HCT116 (cell line): ENCODE data around the gene PNPLA6. TPM values are rescaled to one million over a fixed set of nuclear protein-coding genes. Genes with fewer than 3 reads are reported as not detected.
A peak's percentile ranks its signal among the peaks of the same experiment; 100 is the strongest.

Source experiments
- ATAC-seq: fragments of 200-7000 bp; cut with Tn5 transposase; 2 replicates; pipeline ENCODE4 v1.9.1; 2020; ENCODE audit warnings: mild to moderate bottlenecking, moderate library complexity
- BruUV-seq: library from RNA; stranded (reverse); fragments of 400-500 nt; replicated peaks from 2 replicates; lab custom pipeline; 2021; lab: Mats Ljungman, UMichigan
- CTCF ChIA-PET: fragments of 300-600 bp; sonication (Branson Sonifier 250); formaldehyde crosslinking; loops from one replicate; lab custom pipeline; 2021; ENCODE audit warnings: antibody characterized with exemption; lab: Charles Lee
- POLR2A ChIA-PET: fragments of 300-600, 350-600 bp; sonication (Branson Sonifier 250); formaldehyde crosslinking; loops from one replicate; lab custom pipeline; 2021; ENCODE audit warnings: antibody characterized with exemption; lab: Charles Lee
- RAD21 ChIA-PET, 2 experiments: fragments of 300-600 bp; sonication (Branson Sonifier 250); formaldehyde crosslinking; loops; one replicate each; lab custom pipeline; 2023; ENCODE audit warnings: low total read pairs in 2 of 2; ENCODE audit not compliant: uncharacterized antibody in 2 of 2, unreplicated experiment in 2 of 2, low non-redundant PET in 1 of 2; lab: Charles Lee
- DNase-seq: peaks from one replicate; pipeline ENCODE4 v3.0.0-alpha.2; 2010; ENCODE audit warnings: low read depth, low spot score
- H2AFZ ChIP-seq: fragments of 200-600 bp; shearing (Covaris generic), sonication (generic); 2 replicates; pipeline ENCODE4 v1.6.1; 2017; ENCODE audit warnings: low read depth, mixed run types, mixed read lengths, antibody characterized with exemption, low read length; ENCODE audit not compliant: poor library complexity, severe bottlenecking
- H3K27ac ChIP-seq: 2 replicates; pipeline ENCODE4 v1.5.1; 2012; ENCODE audit warnings: low read depth, low read length
- H3K27me3 ChIP-seq: fragments of 200-600 bp; sonication (generic); 2 replicates; pipeline ENCODE4 v1.6.1; 2016; ENCODE audit warnings: mixed run types, low read length, mixed read lengths; ENCODE audit not compliant: insufficient read depth
- H3K36me3 ChIP-seq, 2 experiments: fragments of 200-500 bp in 1 of 2; fragments of 200-600 bp in 1 of 2; sonication (Bioruptor generic) in 1 of 2; sonication (generic) in 1 of 2; 2 replicates each; pipeline versions ENCODE4 v1.5.1 to v1.6.1; 2014 to 2016; ENCODE audit warnings: low read length in 2 of 2, inconsistent platforms in 1 of 2, mixed read lengths in 1 of 2, mixed run types in 1 of 2; ENCODE audit not compliant: insufficient read depth in 2 of 2, control insufficient read depth in 1 of 2
- H3K4me1 ChIP-seq, 2 experiments: fragments of 200-600 bp in 1 of 2; sonication (generic) in 1 of 2; 2 replicates each; pipeline versions ENCODE4 v1.5.1 to v1.6.1; 2012 to 2017; ENCODE audit warnings: low read length in 2 of 2, inconsistent platforms in 1 of 2, mild to moderate bottlenecking in 1 of 2, mixed read lengths in 1 of 2, mixed run types in 1 of 2, moderate library complexity in 1 of 2; ENCODE audit not compliant: insufficient read depth in 2 of 2, control insufficient read depth in 1 of 2
- H3K4me2 ChIP-seq: fragments of 200-600 bp; sonication (generic); 2 replicates; pipeline ENCODE4 v1.6.1; 2017; ENCODE audit warnings: mixed run types, low read length, mixed read lengths
- H3K4me3 ChIP-seq, 2 experiments: fragments of 200-600 bp in 1 of 2; sonication (generic) in 1 of 2; replicated peaks in 1 of 2; 2 replicates each; pipeline ENCODE4 v1.5.1; 2011 to 2016; ENCODE audit warnings: low read length in 2 of 2, control low read depth in 1 of 2, low read depth in 1 of 2, mild to moderate bottlenecking in 1 of 2, mixed read lengths in 1 of 2, mixed run types in 1 of 2
- H3K79me2 ChIP-seq: fragments of 200-600 bp; sonication (generic); 2 replicates; pipeline ENCODE4 v1.6.1; 2017; ENCODE audit warnings: mild to moderate bottlenecking, mixed run types, low read length, moderate library complexity, mixed read lengths; ENCODE audit not compliant: insufficient read depth
- H3K9ac ChIP-seq: fragments of 200-600 bp; sonication (generic); 2 replicates; pipeline ENCODE4 v1.6.1; 2016; ENCODE audit warnings: low read length, mixed read lengths
- H3K9me2 ChIP-seq: fragments of 200-600 bp; sonication (generic), shearing (Covaris generic); 2 replicates; pipeline ENCODE4 v1.6.1; 2017; ENCODE audit warnings: mixed run types, mild to moderate bottlenecking, moderate library complexity; ENCODE audit not compliant: insufficient read depth
- H3K9me3 ChIP-seq, 2 experiments: fragments of 200-500 bp in 1 of 2; fragments of 200-600 bp in 1 of 2; sonication (Bioruptor generic) in 1 of 2; sonication (generic) in 1 of 2; 2 replicates each; pipeline ENCODE4 v1.6.1; 2014 to 2017; ENCODE audit warnings: low read length in 2 of 2, mixed read lengths in 2 of 2, inconsistent platforms in 1 of 2, low read depth in 1 of 2, mild to moderate bottlenecking in 1 of 2, mixed run types in 1 of 2, moderate library complexity in 1 of 2; ENCODE audit not compliant: control insufficient read depth in 1 of 2, insufficient read depth in 1 of 2
- H4K20me1 ChIP-seq: fragments of 200-600 bp; sonication (generic), shearing (Covaris generic); 2 replicates; pipeline ENCODE4 v1.6.1; 2017; ENCODE audit warnings: mixed run types, mild to moderate bottlenecking, moderate library complexity; ENCODE audit not compliant: insufficient read depth
- CBX3 ChIP-seq: IDR thresholded peaks from 2 replicates; pipeline ENCODE4 v1.6.1; 2012; ENCODE audit warnings: low read depth
- CEBPB ChIP-seq: IDR thresholded peaks from 2 replicates; pipeline ENCODE4 v1.6.1; 2012; ENCODE audit warnings: low read depth
- EGR1 ChIP-seq: IDR thresholded peaks from 2 replicates; pipeline ENCODE4 v1.6.1; 2012; ENCODE audit warnings: low read depth
- EZH2 ChIP-seq: fragments of 200-600 bp; sonication (generic); IDR thresholded peaks from 2 replicates; pipeline ENCODE4 v1.6.1; 2017; ENCODE audit warnings: antibody characterized with exemption, mixed run types
- POLR2A ChIP-seq: IDR thresholded peaks from 2 replicates; pipeline ENCODE4 v1.7.0; 2011; ENCODE audit warnings: borderline replicate concordance; ENCODE audit not compliant: insufficient read depth, insufficient read length; ENCODE audit errors: extremely low read depth
- SP1 ChIP-seq: IDR thresholded peaks from 2 replicates; pipeline ENCODE4 v1.6.1; 2012; ENCODE audit warnings: low read depth
- SRF ChIP-seq: IDR thresholded peaks from 2 replicates; pipeline ENCODE4 v1.6.1; 2012; ENCODE audit warnings: low read depth
- TCF7L2 ChIP-seq: IDR thresholded peaks from 2 replicates; pipeline ENCODE4 v1.7.0; 2011; ENCODE audit warnings: borderline replicate concordance, inconsistent platforms; ENCODE audit not compliant: insufficient read depth, insufficient read length; ENCODE audit errors: extremely low read depth
- YY1 ChIP-seq: IDR thresholded peaks from 2 replicates; pipeline ENCODE4 v1.6.1; 2011; ENCODE audit warnings: low read length, low read depth, moderate library complexity, mild to moderate bottlenecking; ENCODE audit not compliant: insufficient replicate concordance; ENCODE audit errors: extremely low read depth
- ZNF274 ChIP-seq: fragments of 200-500 bp; sonication (Bioruptor generic); IDR thresholded peaks from 2 replicates; pipeline ENCODE4 v1.6.1; 2014; ENCODE audit warnings: mild to moderate bottlenecking, low read depth, low read length, inconsistent platforms
- intact Hi-C: fragments of 100-400 bp; cut with micrococcal nuclease; formaldehyde crosslinking; loops from 2 replicates; pipeline ENCODE4 v1.10.0; 2022
- total RNA-seq: library from RNA; stranded (reverse); gene quantifications from one replicate; pipeline ENCODE4 v1.2.1, GENCODE V29; 2021; ENCODE audit not compliant: unreplicated experiment
- TF ChIP-seq, protein P1 (sequence below): IDR thresholded peaks from 2 replicates; pipeline ENCODE4 v1.6.1; 2011; ENCODE audit warnings: mild to moderate bottlenecking, low read length, moderate library complexity; ENCODE audit not compliant: insufficient replicate concordance; ENCODE audit errors: extremely low read depth
- TF ChIP-seq, protein P2 (sequence below): IDR thresholded peaks from 2 replicates; pipeline ENCODE4 v1.6.1; 2012
- TF ChIP-seq, protein P3 (sequence below), 3 experiments: fragments of 200-600 bp in 1 of 3; sonication (generic) in 1 of 3; IDR thresholded peaks in 2 of 3; conservative IDR thresholded peaks in 1 of 3; 2 replicates each; pipeline ENCODE4 v1.5.1; 2012 to 2017; ENCODE audit warnings: low read depth in 2 of 3, low read length in 2 of 3, antibody characterized with exemption in 1 of 3, borderline replicate concordance in 1 of 3, control low read depth in 1 of 3, mild to moderate bottlenecking in 1 of 3, mixed read lengths in 1 of 3, mixed run types in 1 of 3, moderate library complexity in 1 of 3; ENCODE audit not compliant: insufficient read depth in 1 of 3

PNPLA6 gene
- total RNA-seq, 1 experiment from 2014 or later: 159 TPM

DNA sequence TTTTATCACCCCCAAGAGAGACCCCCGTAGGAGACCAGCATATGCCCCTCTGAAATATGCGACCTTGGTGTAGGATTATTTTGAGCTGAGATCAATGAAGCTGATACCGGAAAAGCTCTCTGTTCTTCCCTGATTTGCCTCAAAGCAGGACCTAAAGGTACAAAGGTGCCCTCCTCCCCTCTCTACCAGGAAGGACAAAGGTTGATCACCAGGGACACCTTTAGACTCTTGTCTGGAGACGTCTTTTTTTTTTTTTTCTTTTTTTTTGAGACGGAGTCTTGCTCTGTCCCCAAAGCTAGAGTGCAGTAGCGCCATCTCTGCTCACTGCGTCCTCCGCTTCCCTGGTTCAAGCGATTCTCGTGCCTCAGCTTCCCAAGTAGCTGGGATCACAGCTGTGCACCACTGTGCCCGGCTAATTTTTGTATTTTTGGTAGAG lies 45.9 kb upstream of the PNPLA6 start:
- Histone ChIP-seq H3K36me3 (no peaks in the 10 kb centered on the region), H3K4me2 (peak overlapping the region; percentile 70), H3K79me2 (no peaks in the 10 kb centered on the region), H3K27ac (peak overlapping the region; percentile 59; the same call in 1 of the 2 replicates), H3K27me3 (no peaks in the 10 kb centered on the region), H3K9me2 (no peaks in the 10 kb centered on the region), H3K4me1 (peaks cover 13 to 30% of the 10 kb centered on the region in 2 experiments), H3K9me3 (no peaks in the 10 kb centered on the region), H4K20me1 (no peaks in the 10 kb centered on the region), H3K9ac (peak overlapping the region; percentile 74), H2AFZ (no peak overlapping the region), H3K4me3 (no peak overlapping the region)
- DNase-seq: no peak
- ChIA-PET CTCF (no interaction called here), RAD21 (interaction anchor here in 1 of 2 experiments (0.5 kb wide), 1 partner anchor 86 kb away, joined by 4 read pairs; no protein-coding TSS in a partner anchor), POLR2A (interaction anchor here (1.6 kb wide), 1 partner anchor 16 kb away, joined by 6 read pairs; no protein-coding TSS in a partner anchor)
- no peak for TF ChIP-seq EGR1
- TF ChIP-seq TCF7L2: no peak
- no peak for TF ChIP-seq ZNF274
- no peak for TF ChIP-seq SRF
- no peak for TF ChIP-seq CBX3
- TF ChIP-seq EZH2: no peak
- TF ChIP-seq CEBPB: no peak
- TF ChIP-seq YY1: no peak
- TF ChIP-seq, protein P1, sequence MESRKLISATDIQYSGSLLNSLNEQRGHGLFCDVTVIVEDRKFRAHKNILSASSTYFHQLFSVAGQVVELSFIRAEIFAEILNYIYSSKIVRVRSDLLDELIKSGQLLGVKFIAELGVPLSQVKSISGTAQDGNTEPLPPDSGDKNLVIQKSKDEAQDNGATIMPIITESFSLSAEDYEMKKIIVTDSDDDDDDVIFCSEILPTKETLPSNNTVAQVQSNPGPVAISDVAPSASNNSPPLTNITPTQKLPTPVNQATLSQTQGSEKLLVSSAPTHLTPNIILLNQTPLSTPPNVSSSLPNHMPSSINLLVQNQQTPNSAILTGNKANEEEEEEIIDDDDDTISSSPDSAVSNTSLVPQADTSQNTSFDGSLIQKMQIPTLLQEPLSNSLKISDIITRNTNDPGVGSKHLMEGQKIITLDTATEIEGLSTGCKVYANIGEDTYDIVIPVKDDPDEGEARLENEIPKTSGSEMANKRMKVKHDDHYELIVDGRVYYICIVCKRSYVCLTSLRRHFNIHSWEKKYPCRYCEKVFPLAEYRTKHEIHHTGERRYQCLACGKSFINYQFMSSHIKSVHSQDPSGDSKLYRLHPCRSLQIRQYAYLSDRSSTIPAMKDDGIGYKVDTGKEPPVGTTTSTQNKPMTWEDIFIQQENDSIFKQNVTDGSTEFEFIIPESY: no peak
- TF ChIP-seq, protein P2, sequence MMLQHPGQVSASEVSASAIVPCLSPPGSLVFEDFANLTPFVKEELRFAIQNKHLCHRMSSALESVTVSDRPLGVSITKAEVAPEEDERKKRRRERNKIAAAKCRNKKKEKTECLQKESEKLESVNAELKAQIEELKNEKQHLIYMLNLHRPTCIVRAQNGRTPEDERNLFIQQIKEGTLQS: no peak
- TF ChIP-seq POLR2A: no peak
- TF ChIP-seq, protein P3, sequence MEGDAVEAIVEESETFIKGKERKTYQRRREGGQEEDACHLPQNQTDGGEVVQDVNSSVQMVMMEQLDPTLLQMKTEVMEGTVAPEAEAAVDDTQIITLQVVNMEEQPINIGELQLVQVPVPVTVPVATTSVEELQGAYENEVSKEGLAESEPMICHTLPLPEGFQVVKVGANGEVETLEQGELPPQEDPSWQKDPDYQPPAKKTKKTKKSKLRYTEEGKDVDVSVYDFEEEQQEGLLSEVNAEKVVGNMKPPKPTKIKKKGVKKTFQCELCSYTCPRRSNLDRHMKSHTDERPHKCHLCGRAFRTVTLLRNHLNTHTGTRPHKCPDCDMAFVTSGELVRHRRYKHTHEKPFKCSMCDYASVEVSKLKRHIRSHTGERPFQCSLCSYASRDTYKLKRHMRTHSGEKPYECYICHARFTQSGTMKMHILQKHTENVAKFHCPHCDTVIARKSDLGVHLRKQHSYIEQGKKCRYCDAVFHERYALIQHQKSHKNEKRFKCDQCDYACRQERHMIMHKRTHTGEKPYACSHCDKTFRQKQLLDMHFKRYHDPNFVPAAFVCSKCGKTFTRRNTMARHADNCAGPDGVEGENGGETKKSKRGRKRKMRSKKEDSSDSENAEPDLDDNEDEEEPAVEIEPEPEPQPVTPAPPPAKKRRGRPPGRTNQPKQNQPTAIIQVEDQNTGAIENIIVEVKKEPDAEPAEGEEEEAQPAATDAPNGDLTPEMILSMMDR (IDR thresholded peaks at IDR 0.05 in 2 of 3, conservative IDR thresholded peaks at IDR 0.05 in 1 of 3; ENCODE audit: borderline replicate concordance in 1 of 3, insufficient read depth in 1 of 3, low read depth in 2 of 3, low read length in 2 of 3): no peak
- TF ChIP-seq SP1: no peak
- no peak for ATAC-seq
- BruUV-seq: no TSS peak
- intact Hi-C loops: no loop called here
